Neural progenitor cell (in vitro differentiated cells): Measurements from ENCODE around the gene RNF31.

Source experiments
- EZH2 ChIP-seq: fragments of 200-600 bp; sonication (generic); IDR thresholded peaks from 2 replicates; pipeline ENCODE4 v1.6.1; 2017; ENCODE audit warnings: antibody characterized with exemption, mild to moderate bottlenecking, moderate library complexity
- EZH2phosphoT487 ChIP-seq: fragments of 200-600 bp; sonication (generic); IDR thresholded peaks from 2 replicates; pipeline ENCODE4 v1.6.1; 2017; ENCODE audit warnings: antibody characterized with exemption
- TF ChIP-seq, protein P1 (sequence below): fragments of 200-600 bp; sonication (generic); IDR thresholded peaks from 2 replicates; pipeline ENCODE4 v1.5.1; 2017; ENCODE audit warnings: antibody characterized with exemption, mild to moderate bottlenecking

DNA sequence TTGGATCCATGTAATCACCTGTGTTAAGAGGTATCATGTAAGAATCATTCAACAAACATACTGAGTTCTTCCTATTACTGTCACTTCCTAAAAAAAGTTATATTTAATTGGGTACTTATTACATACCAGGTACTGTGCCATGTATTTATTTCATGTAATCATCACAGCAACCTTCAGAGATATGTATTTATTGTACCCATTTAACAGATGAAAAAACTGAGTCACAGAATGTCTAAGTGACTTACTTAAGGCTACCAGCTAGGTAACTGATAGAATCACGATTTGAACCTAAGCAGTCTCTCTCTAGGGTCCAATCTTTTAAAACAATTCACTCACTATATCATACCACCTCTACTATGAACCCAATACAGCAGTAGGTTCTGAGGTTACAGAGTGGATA, 2.8 kb upstream of the RNF31 start:
- TF ChIP-seq, protein P1, sequence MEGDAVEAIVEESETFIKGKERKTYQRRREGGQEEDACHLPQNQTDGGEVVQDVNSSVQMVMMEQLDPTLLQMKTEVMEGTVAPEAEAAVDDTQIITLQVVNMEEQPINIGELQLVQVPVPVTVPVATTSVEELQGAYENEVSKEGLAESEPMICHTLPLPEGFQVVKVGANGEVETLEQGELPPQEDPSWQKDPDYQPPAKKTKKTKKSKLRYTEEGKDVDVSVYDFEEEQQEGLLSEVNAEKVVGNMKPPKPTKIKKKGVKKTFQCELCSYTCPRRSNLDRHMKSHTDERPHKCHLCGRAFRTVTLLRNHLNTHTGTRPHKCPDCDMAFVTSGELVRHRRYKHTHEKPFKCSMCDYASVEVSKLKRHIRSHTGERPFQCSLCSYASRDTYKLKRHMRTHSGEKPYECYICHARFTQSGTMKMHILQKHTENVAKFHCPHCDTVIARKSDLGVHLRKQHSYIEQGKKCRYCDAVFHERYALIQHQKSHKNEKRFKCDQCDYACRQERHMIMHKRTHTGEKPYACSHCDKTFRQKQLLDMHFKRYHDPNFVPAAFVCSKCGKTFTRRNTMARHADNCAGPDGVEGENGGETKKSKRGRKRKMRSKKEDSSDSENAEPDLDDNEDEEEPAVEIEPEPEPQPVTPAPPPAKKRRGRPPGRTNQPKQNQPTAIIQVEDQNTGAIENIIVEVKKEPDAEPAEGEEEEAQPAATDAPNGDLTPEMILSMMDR, result no peak
- TF ChIP-seq EZH2, result no peak
- TF ChIP-seq EZH2phosphoT487, result no peak
